Measurements from ENCODE around the gene GNB4.

The GNB4 gene

DNA sequence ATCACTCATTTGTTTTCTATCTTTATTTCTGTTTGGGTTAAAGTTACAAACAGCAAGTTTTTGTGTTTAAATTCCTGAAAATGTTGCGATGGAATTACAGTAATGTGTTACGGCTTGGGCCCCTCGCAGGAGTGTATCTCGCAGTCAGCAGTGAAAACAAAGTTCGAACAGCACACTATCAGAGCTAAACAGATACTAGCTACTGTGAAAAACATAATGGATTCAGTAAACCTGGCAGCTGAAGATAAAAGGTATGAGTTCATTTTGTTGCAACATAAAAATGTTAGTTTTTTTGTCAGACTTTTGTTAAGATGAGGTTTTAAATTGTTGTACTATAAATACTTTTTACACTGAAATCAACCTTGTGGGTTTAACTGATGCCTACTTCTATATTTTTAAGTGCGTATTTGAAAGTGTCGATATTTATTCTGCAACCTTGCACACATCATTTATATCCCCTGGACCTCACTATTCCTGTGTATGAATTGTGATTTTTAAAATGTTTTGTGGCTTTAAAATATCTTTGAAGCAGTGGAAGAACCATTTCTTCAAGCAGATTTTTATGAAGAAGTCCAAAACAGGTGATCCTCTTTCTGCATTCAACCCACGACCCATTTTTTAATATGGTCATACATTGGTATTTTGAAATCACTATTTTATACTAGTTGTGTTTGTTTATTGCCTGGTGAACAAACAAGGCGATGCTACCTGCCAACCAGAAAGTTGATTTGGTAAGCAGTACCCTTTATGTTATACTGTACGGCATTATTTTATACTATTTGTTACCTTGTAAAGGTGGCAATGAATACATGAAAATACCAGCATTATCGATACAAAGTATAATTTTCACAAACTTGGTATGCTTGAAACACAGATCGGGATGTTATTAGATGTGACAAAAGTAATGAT, 75.9 kb downstream of the GNB4 start:
- H3K4me1 Mint-ChIP-seq = no peaks in the 10 kb centered on the region
- H3K27me3 Mint-ChIP-seq (ENCODE audit: low read depth) = no peaks in the 10 kb centered on the region
- H3K4me3 Mint-ChIP-seq = no peak overlapping the region
- H3K27ac Mint-ChIP-seq = no peak overlapping the region
- H3K36me3 Mint-ChIP-seq (ENCODE audit: low read depth) = peaks cover 46% of the 10 kb centered on the region
- H3K9me3 Mint-ChIP-seq = no peaks in the 10 kb centered on the region
- TF ChIP-seq, protein P1, sequence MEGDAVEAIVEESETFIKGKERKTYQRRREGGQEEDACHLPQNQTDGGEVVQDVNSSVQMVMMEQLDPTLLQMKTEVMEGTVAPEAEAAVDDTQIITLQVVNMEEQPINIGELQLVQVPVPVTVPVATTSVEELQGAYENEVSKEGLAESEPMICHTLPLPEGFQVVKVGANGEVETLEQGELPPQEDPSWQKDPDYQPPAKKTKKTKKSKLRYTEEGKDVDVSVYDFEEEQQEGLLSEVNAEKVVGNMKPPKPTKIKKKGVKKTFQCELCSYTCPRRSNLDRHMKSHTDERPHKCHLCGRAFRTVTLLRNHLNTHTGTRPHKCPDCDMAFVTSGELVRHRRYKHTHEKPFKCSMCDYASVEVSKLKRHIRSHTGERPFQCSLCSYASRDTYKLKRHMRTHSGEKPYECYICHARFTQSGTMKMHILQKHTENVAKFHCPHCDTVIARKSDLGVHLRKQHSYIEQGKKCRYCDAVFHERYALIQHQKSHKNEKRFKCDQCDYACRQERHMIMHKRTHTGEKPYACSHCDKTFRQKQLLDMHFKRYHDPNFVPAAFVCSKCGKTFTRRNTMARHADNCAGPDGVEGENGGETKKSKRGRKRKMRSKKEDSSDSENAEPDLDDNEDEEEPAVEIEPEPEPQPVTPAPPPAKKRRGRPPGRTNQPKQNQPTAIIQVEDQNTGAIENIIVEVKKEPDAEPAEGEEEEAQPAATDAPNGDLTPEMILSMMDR (IDR thresholded peaks at IDR 0.05; ENCODE audit: unreplicated experiment in 3 of 3) = no peak

DNA sequence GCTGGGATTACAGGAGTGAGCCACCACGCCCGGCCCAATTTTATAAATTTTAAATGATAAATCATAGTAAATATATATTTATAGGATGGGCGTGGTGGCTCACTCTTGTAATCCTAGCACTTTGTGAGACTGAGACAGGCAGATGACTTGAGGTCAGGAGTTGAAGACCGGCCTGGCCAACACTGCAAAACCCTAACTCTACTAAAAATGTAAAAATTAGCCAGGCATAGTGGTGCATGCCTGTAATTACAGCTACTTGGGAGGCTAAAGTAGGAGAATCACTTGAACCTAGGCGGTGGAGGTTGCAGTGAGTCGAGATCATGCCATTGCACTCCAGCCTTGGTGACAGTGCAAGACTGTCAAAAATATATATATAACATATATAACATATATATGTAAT, 77.3 kb downstream of the GNB4 start:
- H3K27ac Mint-ChIP-seq = no peak overlapping the region
- no peaks in the 10 kb centered on the region for H3K27me3 Mint-ChIP-seq (ENCODE audit: low read depth)
- H3K36me3 Mint-ChIP-seq (ENCODE audit: low read depth) = peaks cover 36% of the 10 kb centered on the region
- no peaks in the 10 kb centered on the region for H3K4me1 Mint-ChIP-seq
- H3K4me3 Mint-ChIP-seq = no peak overlapping the region
- H3K9me3 Mint-ChIP-seq = no peaks in the 10 kb centered on the region
- TF ChIP-seq, protein P1 (IDR thresholded peaks at IDR 0.05; ENCODE audit: unreplicated experiment in 3 of 3) = no peak

DNA sequence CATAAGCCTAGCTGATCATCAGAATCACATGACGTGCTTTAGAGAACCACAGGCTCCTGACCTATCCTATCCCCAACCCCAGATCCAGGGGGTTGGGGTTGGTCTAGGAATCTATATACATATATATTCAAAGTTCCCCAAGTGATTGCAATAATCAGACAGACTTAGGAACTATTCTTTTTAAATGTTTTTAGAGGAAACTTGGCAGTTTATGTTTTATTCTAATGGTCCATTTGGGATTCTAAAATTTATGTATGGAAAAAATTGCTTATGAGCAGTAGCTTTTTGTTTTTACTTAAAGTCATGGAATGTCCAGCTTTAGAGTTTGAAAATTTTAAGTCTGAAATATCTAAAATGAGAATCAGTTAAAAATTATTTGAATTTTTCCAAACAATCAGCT, 81.6 kb downstream of the GNB4 start:
- peaks cover 32% of the 10 kb centered on the region for H3K36me3 Mint-ChIP-seq (ENCODE audit: low read depth)

DNA sequence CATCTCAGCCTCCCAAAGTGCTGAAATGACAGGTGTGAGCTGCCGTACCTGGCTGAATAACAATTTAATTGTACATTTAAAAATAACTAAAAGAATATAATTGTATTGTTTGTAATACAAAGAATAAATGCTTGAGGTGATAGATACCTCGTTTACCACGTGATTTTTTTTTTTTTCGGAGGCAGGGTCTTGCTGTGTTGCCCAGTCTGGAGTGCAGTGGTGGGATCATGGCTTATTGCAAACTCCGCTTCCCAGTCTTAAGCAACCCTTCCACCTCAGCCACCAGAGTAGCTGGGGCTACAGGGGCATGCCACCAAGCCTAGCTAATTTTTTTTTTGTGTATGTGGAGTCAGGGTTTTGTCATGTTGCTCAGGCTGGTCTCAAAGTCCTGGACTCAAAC, 87.9 kb downstream of the GNB4 start:
- Mint-ChIP-seq H3K4me1 (no peaks in the 10 kb centered on the region), H3K27ac (no peak overlapping the region)

More for the DNA sequence above, 81.6 kb downstream of the GNB4 start:
- Mint-ChIP-seq H3K4me1 (no peaks in the 10 kb centered on the region), H3K27me3 (ENCODE audit: low read depth) (no peaks in the 10 kb centered on the region), H3K9me3 (no peaks in the 10 kb centered on the region), H3K4me3 (no peak overlapping the region), H3K27ac (no peak overlapping the region)
- TF ChIP-seq, protein P1 (IDR thresholded peaks at IDR 0.05; ENCODE audit: unreplicated experiment in 3 of 3) = no peak

DNA sequence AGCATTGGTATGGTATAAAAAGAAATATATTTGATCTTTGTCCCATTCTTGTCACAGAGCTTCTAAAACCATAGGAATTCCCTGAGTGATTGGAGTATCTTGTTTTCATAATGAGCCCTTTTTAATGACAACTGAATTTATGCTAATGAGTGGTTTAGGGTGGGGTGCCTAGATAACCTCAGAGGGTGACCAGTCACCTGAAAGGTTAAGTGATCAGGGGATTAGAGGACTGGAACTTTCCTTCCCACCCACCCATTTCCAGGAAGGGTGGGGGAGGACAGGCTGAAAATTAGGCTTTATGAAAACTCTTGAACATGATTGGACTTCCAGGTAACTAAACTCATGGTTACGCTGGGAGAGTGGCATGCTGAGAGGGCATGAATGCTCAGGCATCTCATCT, 95.3 kb downstream of the GNB4 start:
- TF ChIP-seq, protein P1 (IDR thresholded peaks at IDR 0.05; ENCODE audit: unreplicated experiment in 3 of 3) = no peak
- H3K4me1 Mint-ChIP-seq = no peaks in the 10 kb centered on the region
- peaks cover 79% of the 10 kb centered on the region for H3K36me3 Mint-ChIP-seq (ENCODE audit: low read depth)
- no peaks in the 10 kb centered on the region for H3K9me3 Mint-ChIP-seq
- no peak overlapping the region for H3K4me3 Mint-ChIP-seq
- H3K27ac Mint-ChIP-seq = no peak overlapping the region
- no peaks in the 10 kb centered on the region for H3K27me3 Mint-ChIP-seq (ENCODE audit: low read depth)

More for the DNA sequence above, 87.9 kb downstream of the GNB4 start:
- H3K9me3 Mint-ChIP-seq = no peaks in the 10 kb centered on the region
- TF ChIP-seq, protein P1 (IDR thresholded peaks at IDR 0.05; ENCODE audit: unreplicated experiment in 3 of 3) = no peak
- H3K4me3 Mint-ChIP-seq = no peak overlapping the region
- H3K27me3 Mint-ChIP-seq (ENCODE audit: low read depth) = no peaks in the 10 kb centered on the region
- H3K36me3 Mint-ChIP-seq (ENCODE audit: low read depth) = peaks cover 49% of the 10 kb centered on the region

All from nephron (organoid).